ENCODE results near the gene TEAD1. TPM values are rescaled to one million over a fixed set of nuclear protein-coding genes. Genes with fewer than 3 reads are reported as not detected.
A peak's percentile ranks its signal among the peaks of the same experiment; 100 is the strongest.

Gene TEAD1
- total RNA-seq, 4 donors from 2014 or later, result 46.1 to 175 (median 126) TPM

DNA sequence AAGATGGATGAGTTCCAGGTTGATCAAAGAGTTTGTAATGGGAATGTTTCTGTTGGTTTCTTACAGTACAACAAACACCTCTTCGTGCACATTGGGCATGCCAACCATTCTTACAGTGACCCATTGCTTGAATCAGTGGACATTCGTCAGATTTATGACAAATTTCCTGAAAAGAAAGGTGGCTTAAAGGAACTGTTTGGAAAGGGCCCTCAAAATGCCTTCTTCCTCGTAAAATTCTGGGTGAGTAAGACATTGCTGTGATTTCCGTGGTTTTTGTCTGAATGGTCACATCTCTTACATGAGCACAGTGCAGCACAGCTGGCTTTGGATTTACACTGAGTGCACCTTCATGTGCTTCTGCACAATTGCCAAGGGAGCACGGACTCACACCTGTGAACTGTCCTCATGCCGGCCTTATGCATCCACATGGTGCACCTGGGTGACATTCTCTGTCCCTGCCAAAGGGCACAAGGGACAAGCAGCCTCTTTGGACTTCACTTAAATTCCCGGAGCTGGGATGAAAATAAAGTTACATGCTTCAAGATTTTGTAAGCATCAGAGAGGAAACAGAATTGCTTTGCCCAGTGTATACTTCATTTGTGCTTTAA, 227.8 kb downstream of the TEAD1 start:
- no peak for DNase-seq
- in situ Hi-C loops (cut with MboI; ENCODE audit: low sequenced_read_pairs in 4 of 4) (loop anchor here in 1 of 4 donors (5.0 kb wide), 1 partner anchor 300 kb away; no protein-coding TSS in a partner anchor), intact Hi-C loops (cut with DNase I; ENCODE audit: low total_unique reads) (no loop called here)
- H3K4me1 ChIP-seq, result peaks cover 34 to 47% of the 10 kb centered on the region in 2 donors
- no peak overlapping the region for H3K4me3 ChIP-seq
- ATAC-seq, result no peak
- H3K27me3 ChIP-seq, result no peaks in the 10 kb centered on the region
- H3K27ac ChIP-seq, result peak overlapping the region; percentile 88 to 93 (median 92)
- TF ChIP-seq, protein P1, sequence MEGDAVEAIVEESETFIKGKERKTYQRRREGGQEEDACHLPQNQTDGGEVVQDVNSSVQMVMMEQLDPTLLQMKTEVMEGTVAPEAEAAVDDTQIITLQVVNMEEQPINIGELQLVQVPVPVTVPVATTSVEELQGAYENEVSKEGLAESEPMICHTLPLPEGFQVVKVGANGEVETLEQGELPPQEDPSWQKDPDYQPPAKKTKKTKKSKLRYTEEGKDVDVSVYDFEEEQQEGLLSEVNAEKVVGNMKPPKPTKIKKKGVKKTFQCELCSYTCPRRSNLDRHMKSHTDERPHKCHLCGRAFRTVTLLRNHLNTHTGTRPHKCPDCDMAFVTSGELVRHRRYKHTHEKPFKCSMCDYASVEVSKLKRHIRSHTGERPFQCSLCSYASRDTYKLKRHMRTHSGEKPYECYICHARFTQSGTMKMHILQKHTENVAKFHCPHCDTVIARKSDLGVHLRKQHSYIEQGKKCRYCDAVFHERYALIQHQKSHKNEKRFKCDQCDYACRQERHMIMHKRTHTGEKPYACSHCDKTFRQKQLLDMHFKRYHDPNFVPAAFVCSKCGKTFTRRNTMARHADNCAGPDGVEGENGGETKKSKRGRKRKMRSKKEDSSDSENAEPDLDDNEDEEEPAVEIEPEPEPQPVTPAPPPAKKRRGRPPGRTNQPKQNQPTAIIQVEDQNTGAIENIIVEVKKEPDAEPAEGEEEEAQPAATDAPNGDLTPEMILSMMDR (IDR thresholded peaks at IDR 0.05 in 4 of 5, conservative IDR thresholded peaks at IDR 0.05 in 1 of 5), result no peak
- no peak for TF ChIP-seq POLR2A (IDR thresholded peaks at IDR 0.05)
- H3K9me3 ChIP-seq, result no peaks in the 10 kb centered on the region
- peaks cover 0 to 16% of the 10 kb centered on the region in 2 donors for H3K36me3 ChIP-seq

DNA sequence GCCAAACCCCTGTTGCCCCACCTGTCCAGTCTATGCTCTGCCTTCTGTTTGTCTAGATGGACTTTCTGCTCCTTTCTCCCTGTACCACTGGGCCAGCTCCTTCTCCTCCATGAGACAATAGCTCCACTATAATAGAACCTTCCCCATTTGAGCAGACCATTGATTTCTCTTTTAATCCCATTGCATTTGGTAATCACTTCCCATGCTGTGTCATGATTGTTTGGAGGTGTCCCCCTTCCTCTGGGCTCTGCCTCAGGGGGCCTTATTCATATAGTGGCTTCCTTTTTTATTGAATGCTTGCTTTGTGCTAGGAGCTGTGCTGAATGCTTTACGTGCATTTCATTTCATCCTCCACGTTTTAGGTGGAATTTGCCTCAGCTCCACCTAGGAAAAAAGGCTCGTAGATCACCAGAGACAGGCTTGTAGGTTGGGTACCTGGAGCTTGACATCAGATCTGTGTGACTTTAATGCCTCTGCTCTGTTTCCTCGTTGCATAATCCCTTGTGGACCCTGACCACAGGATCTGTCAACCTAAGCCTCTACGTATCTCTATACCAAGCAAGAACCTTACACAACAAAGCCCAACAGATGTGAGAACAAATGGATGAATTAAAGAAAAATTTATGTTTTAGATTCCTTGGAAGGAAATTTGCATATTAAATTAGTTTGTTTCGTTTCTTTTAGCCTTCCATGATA, 228.7 kb downstream of the TEAD1 start:
- in situ Hi-C loops (cut with MboI; ENCODE audit: low sequenced_read_pairs in 4 of 4) (loop anchor here in 1 of 4 donors (5.0 kb wide), 1 partner anchor 301 kb away; no protein-coding TSS in a partner anchor), intact Hi-C loops (cut with DNase I; ENCODE audit: low total_unique reads) (no loop called here)
- ATAC-seq (no peak), DNase-seq (no peak)
- no peak for TF ChIP-seq POLR2A (IDR thresholded peaks at IDR 0.05)
- TF ChIP-seq, protein P1 (IDR thresholded peaks at IDR 0.05 in 4 of 5, conservative IDR thresholded peaks at IDR 0.05 in 1 of 5), result no peak
- no peaks in the 10 kb centered on the region for H3K9me3 ChIP-seq
- no peak overlapping the region for H3K27ac ChIP-seq
- no peaks in the 10 kb centered on the region for H3K27me3 ChIP-seq
- H3K36me3 ChIP-seq, result peaks cover 0 to 24% of the 10 kb centered on the region in 2 donors
- H3K4me1 ChIP-seq, result peaks cover 26 to 38% of the 10 kb centered on the region in 2 donors
- H3K4me3 ChIP-seq, result no peak overlapping the region

DNA sequence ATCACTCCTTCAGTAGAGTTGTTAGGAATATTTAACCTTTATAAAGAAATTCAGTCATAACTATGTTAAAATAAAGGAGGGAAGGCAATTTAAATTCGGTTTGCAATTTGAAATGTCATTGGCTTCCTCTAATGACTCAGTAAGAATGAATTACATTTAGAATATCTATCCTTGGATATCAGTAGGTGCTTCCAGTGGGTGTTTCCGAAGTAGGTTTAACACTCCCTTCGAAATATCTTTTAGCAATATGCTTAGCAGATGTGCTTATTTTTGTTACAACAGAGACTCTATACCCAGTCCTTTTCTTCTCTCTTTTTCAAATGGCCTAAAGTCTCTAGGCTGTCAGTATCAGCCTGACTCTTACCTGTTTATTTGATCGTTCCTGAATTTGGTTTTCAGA, 231.2 kb downstream of the TEAD1 start:
- intact Hi-C loops (cut with DNase I; ENCODE audit: low total_unique reads), result no loop called here
- no peak overlapping the region for H3K27ac ChIP-seq
- H3K4me3 ChIP-seq, result no peak overlapping the region
- no peaks in the 10 kb centered on the region for H3K9me3 ChIP-seq
- no peak for ATAC-seq
- in situ Hi-C loops (cut with MboI; ENCODE audit: low sequenced_read_pairs in 4 of 4), result no loop called here
- H3K27me3 ChIP-seq, result no peaks in the 10 kb centered on the region
- peaks cover 13 to 16% of the 10 kb centered on the region in 2 donors for H3K4me1 ChIP-seq
- TF ChIP-seq POLR2A (IDR thresholded peaks at IDR 0.05), result no peak
- TF ChIP-seq, protein P1 (IDR thresholded peaks at IDR 0.05 in 4 of 5, conservative IDR thresholded peaks at IDR 0.05 in 1 of 5), result no peak
- DNase-seq, result no peak
- H3K36me3 ChIP-seq, result peaks cover 0 to 24% of the 10 kb centered on the region in 2 donors

DNA sequence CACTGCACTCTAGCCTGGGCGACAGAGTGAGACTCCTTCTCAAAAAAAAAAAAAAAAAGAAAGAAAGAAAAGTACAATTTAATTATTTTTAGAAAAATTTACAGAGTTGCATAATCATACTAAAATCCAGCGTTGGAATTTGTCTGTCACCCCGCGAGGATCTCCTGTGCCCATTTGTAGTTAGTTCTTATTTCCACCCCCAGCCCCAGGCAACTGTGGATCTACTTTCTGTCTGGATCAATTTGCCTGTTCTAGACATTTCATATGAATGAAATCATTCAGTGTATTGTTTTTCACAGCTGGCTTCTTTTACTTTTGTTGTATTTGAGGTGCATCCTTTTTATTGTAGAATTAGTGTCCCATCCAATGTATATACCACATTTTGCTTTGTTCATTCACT, 232.3 kb downstream of the TEAD1 start:
- Histone ChIP-seq H3K27ac (no peak overlapping the region), H3K4me3 (no peak overlapping the region), H3K27me3 (no peaks in the 10 kb centered on the region), H3K4me1 (peaks cover 7 to 13% of the 10 kb centered on the region in 2 donors), H3K9me3 (no peaks in the 10 kb centered on the region), H3K36me3 (peaks cover 0 to 24% of the 10 kb centered on the region in 2 donors)
- ATAC-seq (no peak), DNase-seq (no peak)
- TF ChIP-seq, protein P1 (IDR thresholded peaks at IDR 0.05 in 4 of 5, conservative IDR thresholded peaks at IDR 0.05 in 1 of 5), result no peak
- no peak for TF ChIP-seq POLR2A (IDR thresholded peaks at IDR 0.05)
- in situ Hi-C loops (cut with MboI; ENCODE audit: low sequenced_read_pairs in 4 of 4), result no loop called here
- intact Hi-C loops (cut with DNase I; ENCODE audit: low total_unique reads), result no loop called here

Measured in gastrocnemius medialis (tissue), 4 donors.